ENCODE measurements around the gene MOB2. TPM values are rescaled to one million over a fixed set of nuclear protein-coding genes. Genes with fewer than 3 reads are reported as not detected.

Gene MOB2
- total RNA-seq, 2 experiments from 2014 or later: 45.1 to 45.4 TPM

GRCh38 chr11:1496761-1497095 lies 10.1 kb upstream of the MOB2 start:
- H3K4me1 Mint-ChIP-seq: peaks cover 32% of the 10 kb centered on the region
- H3K9me3 Mint-ChIP-seq: peaks cover 8% of the 10 kb centered on the region

GRCh38 chr11:1496091-1496760 lies 9.6 kb upstream of the MOB2 start:
- Mint-ChIP-seq H3K27me3 (no peaks in the 10 kb centered on the region), H3K27ac (no peak overlapping the region), H3K9me3 (peaks cover 8% of the 10 kb centered on the region), H3K4me1 (peaks cover 32% of the 10 kb centered on the region), H3K4me3 (no peak overlapping the region), H3K36me3 (ENCODE audit: low read depth) (peaks cover 13% of the 10 kb centered on the region)
- ChIA-PET POLR2A (no interaction called here), CTCF (no interaction called here)
- DNase-seq: no peak

More at GRCh38 chr11:1496761-1497095, 10.1 kb upstream of the MOB2 start:
- CTCF ChIA-PET: no interaction called here
- Mint-ChIP-seq H3K4me3 (no peak overlapping the region), H3K27me3 (no peaks in the 10 kb centered on the region), H3K36me3 (ENCODE audit: low read depth) (peaks cover 14% of the 10 kb centered on the region), H3K27ac (no peak overlapping the region)
- DNase-seq: no peak
- POLR2A ChIA-PET: no interaction called here

GRCh38 chr11:1494650-1495049 lies 8.1 kb upstream of the MOB2 start:
- Mint-ChIP-seq H3K27ac (no peak overlapping the region), H3K36me3 (ENCODE audit: low read depth) (peaks cover 5% of the 10 kb centered on the region), H3K9me3 (peaks cover 5% of the 10 kb centered on the region), H3K4me1 (peaks cover 32% of the 10 kb centered on the region), H3K4me3 (no peak overlapping the region), H3K27me3 (no peaks in the 10 kb centered on the region)
- no peak for DNase-seq
- ChIA-PET CTCF (no interaction called here), POLR2A (no interaction called here)

GRCh38 chr11:1493650-1494244 lies 7.2 kb upstream of the MOB2 start:
- H3K4me3 Mint-ChIP-seq: no peak overlapping the region
- no peak for DNase-seq
- ChIA-PET POLR2A (no interaction called here), CTCF (interaction anchor here (0.7 kb wide), 1 partner anchor 1562 kb away, joined by 3 read pairs; no protein-coding TSS in a partner anchor)
- H3K9me3 Mint-ChIP-seq: peaks cover 2% of the 10 kb centered on the region
- no peaks in the 10 kb centered on the region for H3K27me3 Mint-ChIP-seq
- peaks cover 29% of the 10 kb centered on the region for H3K4me1 Mint-ChIP-seq
- H3K27ac Mint-ChIP-seq: no peak overlapping the region
- H3K36me3 Mint-ChIP-seq (ENCODE audit: low read depth): peaks cover under 1% of the 10 kb centered on the region

- H3K36me3 Mint-ChIP-seq (ENCODE audit: low read depth): no peaks in the 10 kb centered on the region
- no peaks in the 10 kb centered on the region for H3K27me3 Mint-ChIP-seq
- POLR2A ChIA-PET: no interaction called here
- H3K4me3 Mint-ChIP-seq: no peak overlapping the region
- CTCF ChIA-PET: no interaction called here
- peaks cover 9% of the 10 kb centered on the region for H3K4me1 Mint-ChIP-seq
- no peaks in the 10 kb centered on the region for H3K9me3 Mint-ChIP-seq
- no peak for DNase-seq
- H3K27ac Mint-ChIP-seq: no peak overlapping the region
Observed at GRCh38 chr11:1491379-1491778, 4.8 kb upstream of the MOB2 start.

GRCh38 chr11:1490651-1491050 lies 4.1 kb upstream of the MOB2 start:
- no peaks in the 10 kb centered on the region for H3K27me3 Mint-ChIP-seq
- no peak overlapping the region for H3K4me3 Mint-ChIP-seq
- H3K27ac Mint-ChIP-seq: no peak overlapping the region
- ChIA-PET CTCF (interaction anchor here (1.0 kb wide), 1 partner anchor 9 kb away, joined by 3 read pairs; no protein-coding TSS in a partner anchor), POLR2A (no interaction called here)
- DNase-seq: no peak
- H3K36me3 Mint-ChIP-seq (ENCODE audit: low read depth): no peaks in the 10 kb centered on the region
- H3K4me1 Mint-ChIP-seq: peaks cover 5% of the 10 kb centered on the region
- no peaks in the 10 kb centered on the region for H3K9me3 Mint-ChIP-seq

GRCh38 chr11:1488575-1489180 lies 2.1 kb upstream of the MOB2 start:
- CTCF ChIA-PET: no interaction called here
- H3K9me3 Mint-ChIP-seq: no peaks in the 10 kb centered on the region
- POLR2A ChIA-PET: no interaction called here
- H3K27ac Mint-ChIP-seq: no peak overlapping the region
- no peak overlapping the region for H3K4me3 Mint-ChIP-seq
- H3K36me3 Mint-ChIP-seq (ENCODE audit: low read depth): no peaks in the 10 kb centered on the region
- peaks cover 5% of the 10 kb centered on the region for H3K4me1 Mint-ChIP-seq
- H3K27me3 Mint-ChIP-seq: no peaks in the 10 kb centered on the region
- DNase-seq: no peak

GRCh38 chr11:1487851-1488574 lies 1.4 kb upstream of the MOB2 start:
- Mint-ChIP-seq H3K27me3 (no peaks in the 10 kb centered on the region), H3K4me3 (no peak overlapping the region), H3K4me1 (peaks cover 5% of the 10 kb centered on the region), H3K9me3 (no peaks in the 10 kb centered on the region), H3K27ac (no peak overlapping the region), H3K36me3 (ENCODE audit: low read depth) (no peaks in the 10 kb centered on the region)
- CTCF ChIA-PET: no interaction called here
- POLR2A ChIA-PET: no interaction called here
- DNase-seq: no peak

- ChIA-PET CTCF (no interaction called here), POLR2A (no interaction called here)
- Mint-ChIP-seq H3K9me3 (no peaks in the 10 kb centered on the region), H3K27me3 (no peaks in the 10 kb centered on the region), H3K4me1 (peaks cover 3% of the 10 kb centered on the region), H3K4me3 (no peak overlapping the region), H3K27ac (no peak overlapping the region), H3K36me3 (ENCODE audit: low read depth) (no peaks in the 10 kb centered on the region)
- no peak for DNase-seq
Observed at GRCh38 chr11:1487091-1487850, 692 bp upstream of the MOB2 start.

- Mint-ChIP-seq H3K4me1 (peaks cover 3% of the 10 kb centered on the region), H3K27me3 (no peaks in the 10 kb centered on the region), H3K9me3 (no peaks in the 10 kb centered on the region), H3K4me3 (no peak overlapping the region), H3K27ac (no peak overlapping the region), H3K36me3 (ENCODE audit: low read depth) (no peaks in the 10 kb centered on the region)
- DNase-seq: no peak
- ChIA-PET CTCF (no interaction called here), POLR2A (no interaction called here)
Observed at GRCh38 chr11:1485504-1485885, 1.1 kb downstream of the MOB2 start.

- DNase-seq: no peak
- Mint-ChIP-seq H3K4me1 (peaks cover 3% of the 10 kb centered on the region), H3K4me3 (no peak overlapping the region), H3K36me3 (ENCODE audit: low read depth) (no peaks in the 10 kb centered on the region), H3K9me3 (no peaks in the 10 kb centered on the region), H3K27ac (no peak overlapping the region), H3K27me3 (no peaks in the 10 kb centered on the region)
- POLR2A ChIA-PET: no interaction called here
- CTCF ChIA-PET: no interaction called here
Observed at GRCh38 chr11:1484695-1485503, 1.7 kb downstream of the MOB2 start.

- CTCF ChIA-PET: no interaction called here
- no peak overlapping the region for H3K4me3 Mint-ChIP-seq
Observed at GRCh38 chr11:1484061-1484671, 2.4 kb downstream of the MOB2 start.

More at GRCh38 chr11:1484061-1484671, 2.4 kb downstream of the MOB2 start:
- H3K4me1 Mint-ChIP-seq: peaks cover 3% of the 10 kb centered on the region
- H3K27me3 Mint-ChIP-seq: no peaks in the 10 kb centered on the region
- H3K27ac Mint-ChIP-seq: no peak overlapping the region
- DNase-seq: no peak
- H3K36me3 Mint-ChIP-seq (ENCODE audit: low read depth): no peaks in the 10 kb centered on the region
- H3K9me3 Mint-ChIP-seq: no peaks in the 10 kb centered on the region
- POLR2A ChIA-PET: no interaction called here

Measured in activated CD4-positive, alpha-beta T cell treated with anti-CD3 and anti-CD28 coated beads, Interleukin-2, amount 10 ng/mL, durations not matched to agents 7 days and 5 days (primary cell).